ENCODE measurements around the gene MYO3B.

DNA sequence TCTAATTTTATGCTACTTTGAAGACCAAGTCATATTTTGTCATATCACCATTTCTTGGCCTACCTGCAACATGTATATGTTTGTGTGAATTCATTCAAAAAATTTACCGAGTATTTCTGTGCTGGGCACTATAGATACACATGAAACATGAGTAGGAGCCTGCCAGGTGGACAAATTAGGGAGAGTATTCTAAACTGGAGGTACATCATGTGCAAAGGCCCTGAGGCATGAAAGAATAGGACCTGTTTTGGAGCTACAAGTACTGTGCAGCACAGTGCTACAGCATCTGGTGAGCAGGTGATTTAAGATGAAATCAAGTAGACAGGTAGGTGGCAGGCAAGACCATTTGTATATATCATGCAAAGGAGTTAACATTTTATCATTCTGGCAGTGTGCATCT lies 152.9 kb downstream of the MYO3B start:
- TF ChIP-seq, protein P1, sequence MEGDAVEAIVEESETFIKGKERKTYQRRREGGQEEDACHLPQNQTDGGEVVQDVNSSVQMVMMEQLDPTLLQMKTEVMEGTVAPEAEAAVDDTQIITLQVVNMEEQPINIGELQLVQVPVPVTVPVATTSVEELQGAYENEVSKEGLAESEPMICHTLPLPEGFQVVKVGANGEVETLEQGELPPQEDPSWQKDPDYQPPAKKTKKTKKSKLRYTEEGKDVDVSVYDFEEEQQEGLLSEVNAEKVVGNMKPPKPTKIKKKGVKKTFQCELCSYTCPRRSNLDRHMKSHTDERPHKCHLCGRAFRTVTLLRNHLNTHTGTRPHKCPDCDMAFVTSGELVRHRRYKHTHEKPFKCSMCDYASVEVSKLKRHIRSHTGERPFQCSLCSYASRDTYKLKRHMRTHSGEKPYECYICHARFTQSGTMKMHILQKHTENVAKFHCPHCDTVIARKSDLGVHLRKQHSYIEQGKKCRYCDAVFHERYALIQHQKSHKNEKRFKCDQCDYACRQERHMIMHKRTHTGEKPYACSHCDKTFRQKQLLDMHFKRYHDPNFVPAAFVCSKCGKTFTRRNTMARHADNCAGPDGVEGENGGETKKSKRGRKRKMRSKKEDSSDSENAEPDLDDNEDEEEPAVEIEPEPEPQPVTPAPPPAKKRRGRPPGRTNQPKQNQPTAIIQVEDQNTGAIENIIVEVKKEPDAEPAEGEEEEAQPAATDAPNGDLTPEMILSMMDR (IDR thresholded peaks at IDR 0.05; ENCODE audit: low read length): no peak
- TF ChIP-seq EZH2phosphoT487 (IDR thresholded peaks at IDR 0.05; ENCODE audit: low read length): no peak
